SK-N-MC (cell line): Measurements from ENCODE around the gene TRAF7.
A peak's percentile ranks its signal among the peaks of the same experiment; 100 is the strongest.
"Not testable (repeated sequence)": the region's sequence is repeated elsewhere in the genome, so short reads cannot be mapped to it uniquely, and the experiment has no call there.

Experiments used
- DNase-seq: peaks from one replicate; pipeline ENCODE4 v3.0.0-alpha.2; 2011; ENCODE audit warnings: low read depth, low spot score
- H3K27ac ChIP-seq: fragments of 200-600 bp; sonication (generic); 2 replicates; pipeline ENCODE4 v1.5.1; 2016; ENCODE audit warnings: mixed run types
- H3K36me3 ChIP-seq: fragments of 200-600 bp; sonication (generic); 2 replicates; pipeline ENCODE4 v1.6.1; 2017; ENCODE audit warnings: antibody characterized with exemption, low read length, mixed read lengths; ENCODE audit not compliant: insufficient read depth
- H3K4me3 ChIP-seq: fragments of 200-600 bp; sonication (generic); 2 replicates; pipeline ENCODE4 v1.5.1; 2016
- H3K9ac ChIP-seq: fragments of 200-600 bp; sonication (generic); 2 replicates; pipeline ENCODE4 v1.8.0; 2017; ENCODE audit warnings: mixed run types, mixed read lengths; ENCODE audit not compliant: insufficient read length
- H3K9me3 ChIP-seq: fragments of 200-600 bp; sonication (generic); 2 replicates; pipeline ENCODE4 v1.6.1; 2017; ENCODE audit warnings: low read depth, mild to moderate bottlenecking, antibody characterized with exemption, low read length, moderate library complexity, mixed read lengths
- POLR2AphosphoS5 ChIP-seq: IDR thresholded peaks from 2 replicates; pipeline ENCODE4 v1.6.1; 2012; ENCODE audit warnings: mild to moderate bottlenecking, low read depth, low read length, borderline replicate concordance

TRAF7 gene

GRCh38 chr16:2125609-2126008 lies 30.0 kb upstream of the TRAF7 start:
- DNase-seq, H3K9me3 ChIP-seq, H3K36me3 ChIP-seq: not testable (repeated sequence)
- Histone ChIP-seq H3K4me3 (peak overlapping the region; percentile 54), H3K27ac (peak overlapping the region; percentile 78), H3K9ac (peak overlapping the region; percentile 37)

DNA sequence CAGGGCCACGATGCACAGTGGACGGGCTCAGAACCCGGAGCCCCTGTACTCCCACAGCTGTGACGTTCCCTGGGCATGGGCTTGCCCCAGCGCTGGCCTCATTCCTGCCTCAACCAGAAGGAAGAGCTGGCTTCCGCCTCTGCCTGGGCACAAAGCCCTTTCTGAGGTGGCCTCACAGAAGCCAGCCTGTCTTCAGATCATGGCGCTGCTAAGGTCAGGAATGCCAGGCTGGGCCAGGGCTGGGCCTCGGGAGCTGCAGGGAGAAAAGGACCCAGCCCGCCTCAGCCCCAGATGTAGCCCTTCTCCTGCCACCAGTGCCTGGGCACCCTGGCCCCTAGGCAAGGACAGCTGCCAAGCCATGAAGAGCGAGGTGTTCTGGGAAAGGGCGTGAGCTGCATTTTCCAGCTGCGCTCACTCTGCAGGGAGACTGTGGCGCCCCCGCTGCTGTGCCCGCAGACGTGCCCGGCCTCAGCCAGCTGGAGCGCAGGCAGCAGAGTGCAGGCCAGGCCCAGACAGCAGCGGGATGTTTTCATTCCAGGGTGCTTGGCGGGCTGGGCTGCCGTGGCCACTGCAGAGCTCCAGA lies 29.3 kb upstream of the TRAF7 start:
- H3K4me3 ChIP-seq, H3K27ac ChIP-seq, DNase-seq, H3K9ac ChIP-seq, H3K36me3 ChIP-seq, H3K9me3 ChIP-seq: not testable (repeated sequence)

- Histone ChIP-seq H3K4me3 (peak overlapping the region; percentile 36; the same call in 1 of the 2 replicates), H3K27ac (peak overlapping the region; percentile 57; the same call in 1 of the 2 replicates)
- not testable (repeated sequence) for H3K9me3 ChIP-seq, H3K9ac ChIP-seq, H3K36me3 ChIP-seq, DNase-seq
Observed at GRCh38 chr16:2126928-2127556, 28.5 kb upstream of the TRAF7 start.

DNA sequence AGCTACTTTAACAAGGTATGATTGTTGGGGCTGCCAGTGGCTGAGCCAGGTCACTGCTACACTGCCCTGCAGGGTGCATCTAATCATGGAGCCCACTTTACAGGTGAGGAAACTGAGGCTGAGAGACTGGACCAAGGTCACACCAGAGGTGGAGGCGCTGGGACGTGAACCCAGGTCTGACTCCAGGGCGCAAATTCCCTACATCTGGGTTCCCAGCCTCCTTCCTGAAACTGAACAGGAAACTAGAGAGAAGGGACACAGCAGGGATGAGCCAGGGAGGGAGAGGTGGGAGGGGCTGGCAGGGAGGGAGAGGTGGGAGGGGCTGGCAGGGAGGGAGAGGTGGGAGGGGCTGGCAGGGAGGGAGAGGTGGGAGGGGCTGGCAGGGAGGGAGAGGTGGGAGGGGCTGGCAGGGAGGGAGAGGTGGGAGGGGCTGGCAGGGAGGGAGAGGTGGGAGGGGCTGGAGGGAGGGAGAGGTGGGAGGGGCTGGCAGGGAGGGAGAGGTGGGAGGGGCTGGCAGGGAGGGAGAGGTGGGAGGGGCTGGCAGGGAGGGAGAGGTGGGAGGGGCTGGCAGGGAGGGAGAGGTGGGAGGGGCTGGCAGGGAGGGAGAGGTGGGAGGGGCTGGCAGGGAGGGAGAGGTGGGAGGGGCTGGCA lies 27.8 kb upstream of the TRAF7 start:
- peak overlapping the region; percentile 57; the same call in 1 of the 2 replicates for H3K27ac ChIP-seq
- H3K9ac ChIP-seq, H3K9me3 ChIP-seq, H3K36me3 ChIP-seq: not testable (repeated sequence)
- peak overlapping the region; percentile 36 for H3K4me3 ChIP-seq
- peak; percentile 58 for DNase-seq

DNA sequence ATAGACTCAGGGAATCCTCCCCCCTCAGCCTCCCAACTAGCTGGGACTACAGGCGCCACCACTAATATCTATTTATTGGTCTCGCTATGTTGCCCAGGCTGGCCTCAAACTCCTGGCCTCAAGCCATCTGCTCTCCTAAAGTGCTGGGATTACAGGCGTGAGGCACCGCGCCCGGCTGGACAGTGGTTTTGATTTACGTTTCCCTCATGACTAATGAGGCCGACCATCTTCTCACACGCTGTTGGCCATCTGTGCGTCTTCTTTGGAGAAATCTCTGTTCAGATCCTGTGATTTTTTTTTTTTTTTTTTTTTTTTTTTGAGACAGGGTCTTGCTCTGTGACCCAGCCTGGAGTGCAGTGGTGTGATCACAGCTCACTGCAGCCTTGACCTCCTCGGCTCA lies 26.3 kb upstream of the TRAF7 start:
- not testable (repeated sequence) for H3K9me3 ChIP-seq, H3K9ac ChIP-seq, H3K27ac ChIP-seq, H3K36me3 ChIP-seq, H3K4me3 ChIP-seq, DNase-seq

DNA sequence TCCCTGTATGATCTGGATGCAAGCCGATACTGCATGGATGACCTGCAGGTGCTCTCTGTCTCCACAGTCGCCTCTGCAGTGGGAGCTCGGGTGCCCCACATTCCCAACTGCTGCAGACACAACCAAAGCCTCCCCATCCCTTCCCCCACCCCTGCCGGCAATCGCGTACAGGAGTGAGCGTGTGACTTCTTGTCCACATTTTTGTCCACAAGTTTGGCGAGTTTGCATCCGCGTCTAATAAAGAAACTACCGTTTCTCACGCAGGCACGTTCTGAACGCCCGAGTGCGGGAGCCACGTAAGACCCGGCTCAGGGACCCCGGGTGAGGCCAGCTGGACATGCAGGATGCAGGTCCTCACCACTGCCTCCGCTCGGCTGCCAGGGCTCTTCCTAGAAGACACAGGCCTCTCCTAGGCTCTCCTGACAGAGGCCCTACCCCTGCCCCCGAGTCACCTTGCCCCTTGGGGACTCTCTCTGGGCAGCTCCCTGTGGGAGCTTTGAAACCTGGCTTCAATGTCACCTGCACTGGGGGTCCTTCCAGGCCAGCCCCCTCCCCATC lies 25.6 kb upstream of the TRAF7 start:
- not testable (repeated sequence) for H3K9ac ChIP-seq, H3K9me3 ChIP-seq, H3K36me3 ChIP-seq, DNase-seq, H3K4me3 ChIP-seq, H3K27ac ChIP-seq

DNA sequence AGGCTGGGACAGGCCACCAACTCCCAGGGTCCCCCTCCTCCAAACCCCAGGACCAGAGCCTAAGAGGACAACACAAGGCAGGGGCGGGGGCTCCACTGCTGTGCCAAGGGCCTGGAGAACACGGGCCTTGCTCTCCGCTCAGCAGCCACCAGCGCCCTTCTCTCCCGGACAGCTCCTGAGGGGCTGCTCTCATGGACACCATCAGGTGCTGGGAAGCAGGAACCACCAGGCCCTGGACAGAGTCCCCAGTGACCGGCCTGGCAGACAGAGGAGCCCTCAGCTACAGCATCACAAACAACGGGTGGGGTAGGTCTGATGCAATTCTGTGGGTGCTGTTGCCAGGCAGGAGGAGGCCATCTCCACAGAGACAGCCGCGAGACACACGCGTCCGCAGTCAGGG lies 21.8 kb upstream of the TRAF7 start:
- H3K9me3 ChIP-seq: not testable (repeated sequence)

GRCh38 chr16:2135071-2135470 lies 20.5 kb upstream of the TRAF7 start:
- not testable (repeated sequence) for H3K27ac ChIP-seq, H3K9me3 ChIP-seq, H3K36me3 ChIP-seq, DNase-seq
- peak overlapping the region; percentile 41 for H3K9ac ChIP-seq
- peak overlapping the region; percentile 71 for H3K4me3 ChIP-seq

More for the DNA sequence above, 21.8 kb upstream of the TRAF7 start:
- H3K4me3 ChIP-seq, H3K36me3 ChIP-seq, DNase-seq, H3K9ac ChIP-seq, H3K27ac ChIP-seq: not testable (repeated sequence)

- H3K9me3 ChIP-seq, H3K36me3 ChIP-seq, H3K27ac ChIP-seq, DNase-seq: not testable (repeated sequence)
- peak within 1 kb of the TSS; percentile 73 for H3K4me3 ChIP-seq
- H3K9ac ChIP-seq: peak within 1 kb of the TSS; percentile 41
- TF ChIP-seq POLR2AphosphoS5: peak; percentile 48; the same call in 1 of the 2 replicates
Observed at GRCh38 chr16:2135770-2136490, 19.7 kb upstream of the TRAF7 start, which contains the start of gene PKD1. TSS of gene PKD1 (minus strand) at chr16:2135898. CDS start at chr16:2135689, 209 bp downstream.
